Esophagus muscularis mucosa (tissue), 4 donors: Measurements from ENCODE around the gene GSTT2. TPM values are rescaled to one million over a fixed set of nuclear protein-coding genes. Genes with fewer than 3 reads are reported as not detected.
A peak's percentile ranks its signal among the peaks of the same experiment; 100 is the strongest.
"Not testable (repeated sequence)": the region's sequence is repeated elsewhere in the genome, so short reads cannot be mapped to it uniquely, and the experiment has no call there.

Source experiments
- DNase-seq: peaks from one replicate; pipeline ENCODE4 v3.0.0-alpha.2; 2017; ENCODE audit errors: extremely low spot score
- H3K27ac ChIP-seq, 4 donors: fragments of 200-600 bp; sonication (generic); replicated peaks in 1 of 4; 1 replicate in 3 of 4; 2 replicates in 1 of 4; pipeline ENCODE4 v1.5.1; 2016 to 2019; ENCODE audit warnings: mild to moderate bottlenecking in 1 of 4
- H3K27me3 ChIP-seq, 4 donors: fragments of 200-600 bp; sonication (generic); one replicate each; pipeline versions ENCODE4 v1.5.1 to v1.6.0; 2016 to 2019
- H3K36me3 ChIP-seq, 4 donors: fragments of 200-600 bp; sonication (generic); one replicate each; pipeline ENCODE4 v1.5.1; 2016 to 2019
- H3K4me1 ChIP-seq, 4 donors: fragments of 200-600 bp; sonication (generic); one replicate each; pipeline ENCODE4 v1.5.1; 2016 to 2019
- H3K4me3 ChIP-seq, 4 donors: fragments of 200-600 bp; sonication (generic); 1 replicate in 2 of 4; 2 replicates in 2 of 4; pipeline ENCODE4 v1.5.1; 2016 to 2019; ENCODE audit warnings: mild to moderate bottlenecking in 4 of 4, moderate library complexity in 1 of 4
- H3K9me3 ChIP-seq, 4 donors: fragments of 200-600 bp; sonication (generic); 1 replicate in 3 of 4; 2 replicates in 1 of 4; pipeline ENCODE4 v1.5.1; 2016 to 2019
- EP300 ChIP-seq: sonication (generic); formaldehyde crosslinking; IDR thresholded peaks from one replicate; pipeline ENCODE4 v1.6.1; 2017; ENCODE audit warnings: antibody characterized with exemption
- POLR2A ChIP-seq: fragments of 450-650 bp; IDR thresholded peaks from one replicate; pipeline ENCODE4 v1.6.1; 2017; ENCODE audit warnings: antibody characterized with exemption, moderate library complexity, mild to moderate bottlenecking, low read depth
- POLR2AphosphoS5 ChIP-seq, 2 donors: sonication (generic); formaldehyde crosslinking; IDR thresholded peaks; one replicate each; pipeline ENCODE4 v1.6.1; 2017; ENCODE audit warnings: antibody characterized with exemption in 2 of 2
- WGBS: methylation state at CpG from one replicate; pipeline ENCODE4 v1.1.5; 2018; 5-methylcytosine and 5-hydroxymethylcytosine counted together
- intact Hi-C: fragments of 100-400 bp; cut with DNase I; formaldehyde crosslinking; loops from one replicate; pipeline ENCODE4 v1.15.1; 2023
- total RNA-seq, 4 donors: library from RNA; depleted of rRNA; stranded (reverse); fragments of >200 nt; gene quantifications; one replicate each; pipeline versions ENCODE4 v1.1.0 to v1.2.1, GENCODE V29; 2016
- TF ChIP-seq, protein P1 (sequence below), 3 experiments: fragments of 200-600 bp in 2 of 3; fragments of 450-650 bp in 1 of 3; sonication (generic) in 2 of 3; IDR thresholded peaks; one replicate each; pipeline ENCODE4 v1.5.1; 2017 to 2019; ENCODE audit warnings: antibody characterized with exemption in 3 of 3, mild to moderate bottlenecking in 2 of 3, moderate library complexity in 1 of 3

The GSTT2 gene
- total RNA-seq, 4 donors from 2014 or later: 1.1 to 1.5 TPM; not detected in 2

DNA sequence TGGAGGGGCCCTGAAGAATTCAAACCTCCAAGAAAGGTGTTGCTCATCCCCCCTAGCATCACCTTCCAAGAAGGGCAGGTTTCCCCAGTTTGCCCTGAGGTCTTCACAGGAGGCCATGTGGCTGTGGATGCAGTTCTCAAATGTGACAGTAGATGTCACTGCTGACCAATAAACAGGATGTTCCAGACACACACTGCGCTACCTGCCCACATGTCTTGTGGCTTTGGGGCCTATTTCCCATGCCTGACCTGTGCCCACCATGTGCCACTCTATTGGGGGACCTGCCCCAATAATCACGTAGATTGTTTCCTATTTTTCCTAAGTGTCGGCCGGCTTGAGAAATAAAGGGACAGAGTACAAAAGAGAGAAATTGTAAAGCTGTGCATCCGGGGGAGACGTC is 4.5 kb downstream of the GSTT2 start:
- Histone ChIP-seq H3K4me1 (no peaks in the 10 kb centered on the region), H3K36me3 (no peaks in the 10 kb centered on the region), H3K9me3 (no peaks in the 10 kb centered on the region), H3K27ac (no peak overlapping the region), H3K27me3 (no peaks in the 10 kb centered on the region), H3K4me3 (no peak overlapping the region)
- no peak for TF ChIP-seq POLR2A
- TF ChIP-seq, protein P1, sequence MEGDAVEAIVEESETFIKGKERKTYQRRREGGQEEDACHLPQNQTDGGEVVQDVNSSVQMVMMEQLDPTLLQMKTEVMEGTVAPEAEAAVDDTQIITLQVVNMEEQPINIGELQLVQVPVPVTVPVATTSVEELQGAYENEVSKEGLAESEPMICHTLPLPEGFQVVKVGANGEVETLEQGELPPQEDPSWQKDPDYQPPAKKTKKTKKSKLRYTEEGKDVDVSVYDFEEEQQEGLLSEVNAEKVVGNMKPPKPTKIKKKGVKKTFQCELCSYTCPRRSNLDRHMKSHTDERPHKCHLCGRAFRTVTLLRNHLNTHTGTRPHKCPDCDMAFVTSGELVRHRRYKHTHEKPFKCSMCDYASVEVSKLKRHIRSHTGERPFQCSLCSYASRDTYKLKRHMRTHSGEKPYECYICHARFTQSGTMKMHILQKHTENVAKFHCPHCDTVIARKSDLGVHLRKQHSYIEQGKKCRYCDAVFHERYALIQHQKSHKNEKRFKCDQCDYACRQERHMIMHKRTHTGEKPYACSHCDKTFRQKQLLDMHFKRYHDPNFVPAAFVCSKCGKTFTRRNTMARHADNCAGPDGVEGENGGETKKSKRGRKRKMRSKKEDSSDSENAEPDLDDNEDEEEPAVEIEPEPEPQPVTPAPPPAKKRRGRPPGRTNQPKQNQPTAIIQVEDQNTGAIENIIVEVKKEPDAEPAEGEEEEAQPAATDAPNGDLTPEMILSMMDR (IDR thresholded peaks at IDR 0.05): peak in 2 of 3 experiments; percentile 44
- no peak for DNase-seq
- intact Hi-C loops: no loop called here
- WGBS: 50% methylated on average over 5 of the region's 6 CpGs

DNA sequence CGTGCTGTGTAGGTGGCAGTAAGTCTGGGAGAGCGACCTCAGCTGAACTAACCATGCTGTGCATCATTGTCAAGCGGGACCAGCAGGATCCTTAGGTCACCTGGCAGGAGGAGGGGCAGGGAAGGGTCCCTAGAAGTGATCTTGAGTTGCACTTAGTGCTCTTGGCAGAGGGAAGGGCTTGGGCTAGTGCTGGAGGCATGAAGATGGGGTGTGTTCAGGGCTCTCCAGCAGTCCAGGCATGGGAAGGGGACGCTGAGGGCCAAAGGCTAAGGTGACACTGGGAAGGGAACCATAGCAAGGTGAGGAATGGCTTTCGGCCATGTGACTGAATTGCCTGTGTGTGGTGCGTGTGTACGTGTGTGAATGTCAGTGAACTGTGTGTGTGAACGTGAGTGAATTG is 6.2 kb downstream of the GSTT2 start:
- DNase-seq, H3K9me3 ChIP-seq, H3K4me3 ChIP-seq, intact Hi-C loops, H3K36me3 ChIP-seq, H3K27me3 ChIP-seq, H3K4me1 ChIP-seq, H3K27ac ChIP-seq: not testable (repeated sequence)
- 79% methylated on average over 7 of the region's 8 CpGs for WGBS

DNA sequence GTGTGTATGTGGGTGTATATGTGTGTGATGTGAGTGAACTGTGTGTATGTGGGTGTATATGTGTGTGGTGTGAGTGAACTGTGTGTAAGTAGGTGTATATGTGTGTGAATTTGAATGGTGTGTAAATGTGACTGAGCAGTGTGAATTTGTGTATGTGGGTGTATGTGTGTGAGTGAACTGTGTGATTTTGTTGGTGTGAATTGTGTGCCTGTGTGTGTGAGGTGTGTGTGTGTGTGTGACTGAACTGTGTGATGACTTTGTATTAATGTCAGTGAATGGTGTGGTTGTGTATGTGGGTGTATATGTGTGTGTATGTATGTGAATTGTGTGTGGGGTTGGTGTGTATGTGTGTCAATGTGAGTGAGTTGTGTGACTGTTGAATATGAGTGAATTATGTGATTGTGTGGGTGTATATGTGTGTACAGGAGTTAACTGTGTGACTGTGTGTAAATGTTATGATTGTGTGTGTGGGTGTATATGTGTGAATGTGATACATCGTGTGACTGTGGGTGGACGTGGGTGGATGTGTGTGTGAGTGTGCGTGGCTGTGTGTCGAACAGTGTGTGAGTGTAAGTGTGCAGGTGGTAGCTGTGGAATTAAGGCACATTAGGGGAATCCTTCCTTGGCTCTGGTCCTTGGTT is 6.7 kb downstream of the GSTT2 start:
- H3K9me3 ChIP-seq, intact Hi-C loops, H3K36me3 ChIP-seq, H3K27me3 ChIP-seq, H3K27ac ChIP-seq, DNase-seq, H3K4me1 ChIP-seq, H3K4me3 ChIP-seq: not testable (repeated sequence)
- 85% methylated on average over 4 of the region's 4 CpGs for WGBS

DNA sequence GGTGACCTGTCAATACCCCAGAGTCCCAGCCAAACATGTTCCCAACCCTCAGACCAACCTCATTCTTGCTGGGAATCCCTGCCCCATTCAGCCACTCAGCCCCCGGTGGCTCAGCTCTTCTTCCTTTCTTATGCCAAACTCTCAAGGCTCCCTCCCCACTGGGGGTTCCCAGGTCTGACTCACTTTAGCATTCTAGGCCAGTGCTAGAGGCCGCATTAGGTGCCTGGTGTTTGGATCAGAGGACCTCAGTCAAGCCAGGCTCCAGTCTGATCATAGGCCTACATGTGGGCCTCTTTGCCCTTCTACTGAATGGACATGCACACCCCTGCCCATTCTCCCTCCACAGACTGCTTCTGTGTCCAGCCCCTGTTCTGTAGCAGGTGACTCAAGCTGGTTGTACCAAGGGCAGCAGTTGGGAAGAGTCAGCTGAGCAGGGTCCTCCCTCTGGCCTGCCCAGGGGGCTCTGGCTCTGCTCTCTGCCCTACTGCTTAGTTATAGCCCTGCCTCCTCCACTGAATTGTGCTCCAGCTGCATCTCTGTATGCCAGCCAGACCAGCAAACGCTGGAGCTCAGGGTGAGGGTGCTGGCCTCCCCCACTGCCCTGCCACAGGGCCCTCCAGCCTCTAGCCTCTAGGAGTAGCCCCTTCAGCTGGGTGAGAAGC is 9.8 kb downstream of the GSTT2 start:
- DNase-seq, H3K36me3 ChIP-seq, H3K4me3 ChIP-seq, H3K27me3 ChIP-seq, H3K4me1 ChIP-seq, intact Hi-C loops, H3K9me3 ChIP-seq, H3K27ac ChIP-seq: not testable (repeated sequence)
- WGBS: 59% methylated on average over 2 of the region's 3 CpGs

DNA sequence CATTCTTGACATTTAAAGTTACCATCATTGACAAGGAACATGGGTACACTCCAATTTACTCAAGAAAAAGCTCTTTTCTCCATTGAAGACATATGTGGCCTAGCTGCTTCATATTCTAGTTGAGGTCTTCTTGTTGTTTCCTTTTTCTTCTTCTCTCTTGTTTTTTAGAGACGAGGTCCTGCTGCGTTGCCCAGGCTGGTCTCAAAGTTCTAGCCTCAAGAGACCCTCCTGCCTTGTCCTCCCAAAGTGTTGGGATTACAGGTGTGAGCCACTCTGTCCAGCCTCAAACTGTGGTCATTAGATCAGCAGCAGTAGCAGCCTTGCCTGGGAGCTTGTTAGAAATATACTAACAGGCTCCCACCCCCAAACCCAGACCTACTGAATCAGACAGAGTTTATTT is 13.1 kb downstream of the GSTT2 start:
- H3K4me1 ChIP-seq, H3K27ac ChIP-seq, H3K4me3 ChIP-seq, H3K27me3 ChIP-seq, H3K36me3 ChIP-seq, H3K9me3 ChIP-seq, intact Hi-C loops, DNase-seq: not testable (repeated sequence)
- WGBS: 81% methylated on average over 2 of the region's 2 CpGs

DNA sequence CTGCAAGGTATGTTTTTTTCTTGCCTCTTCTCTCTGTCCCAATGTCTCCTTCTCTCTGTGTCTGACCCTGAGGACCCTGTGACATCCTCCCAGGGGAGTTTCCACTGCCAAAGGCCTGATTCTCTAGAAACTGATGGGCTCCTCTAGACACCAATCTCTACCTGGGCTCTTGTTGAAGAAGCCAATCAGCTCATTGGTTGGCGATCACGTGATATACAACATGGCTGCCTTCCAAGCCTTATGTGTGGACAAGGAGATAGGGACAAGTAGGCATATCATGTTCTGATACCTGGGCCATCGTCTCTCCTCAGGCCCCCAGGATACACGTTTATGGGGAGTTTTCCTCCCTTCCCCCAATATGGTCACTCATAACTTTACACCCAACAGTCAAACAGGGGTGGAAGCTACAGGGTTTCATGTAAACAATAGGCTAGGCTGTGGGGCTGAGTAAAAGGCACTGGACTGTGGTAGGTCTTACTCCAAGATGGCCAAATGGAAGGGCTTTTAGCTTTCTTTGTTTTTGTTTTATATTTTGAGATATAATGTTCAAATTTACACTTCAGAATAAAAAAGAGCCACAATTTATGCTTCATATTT is 13.7 kb downstream of the GSTT2 start:
- 82% methylated on average over 4 of the region's 4 CpGs for WGBS
- intact Hi-C loops: not testable (repeated sequence)

DNA sequence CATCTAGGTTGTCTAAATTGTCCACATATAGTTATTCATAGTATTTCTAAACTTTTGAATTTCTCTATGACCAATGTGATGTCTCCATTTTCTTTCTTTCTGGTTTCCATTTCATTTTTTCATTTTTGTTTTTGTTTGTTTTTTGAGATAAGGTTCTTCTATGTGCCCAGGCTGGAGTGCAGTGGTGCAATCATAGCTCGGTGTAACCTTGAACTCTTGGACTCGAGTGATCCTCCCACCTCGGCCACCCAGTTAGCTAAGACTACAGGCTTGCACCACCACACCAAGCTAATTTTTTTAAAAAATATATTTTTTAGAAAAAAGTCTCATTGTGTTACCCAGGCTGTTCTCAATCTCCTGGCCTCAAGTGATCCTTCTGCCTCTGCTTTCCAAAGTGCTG is 17.2 kb downstream of the GSTT2 start:
- Histone ChIP-seq H3K9me3 (no peaks in the 10 kb centered on the region), H3K4me1 (no peaks in the 10 kb centered on the region), H3K36me3 (no peaks in the 10 kb centered on the region), H3K4me3 (no peak overlapping the region), H3K27me3 (no peaks in the 10 kb centered on the region), H3K27ac (no peak overlapping the region)
- intact Hi-C loops: no loop called here
- no peak for DNase-seq
- no peak for TF ChIP-seq EP300
- no peak for TF ChIP-seq POLR2AphosphoS5 (IDR thresholded peaks at IDR 0.05)
- no peak for TF ChIP-seq POLR2A
- TF ChIP-seq, protein P1 (IDR thresholded peaks at IDR 0.05): no peak
- 90% methylated on average over 3 of the region's 3 CpGs for WGBS

More for the DNA sequence above, 13.7 kb downstream of the GSTT2 start:
- not testable (repeated sequence) for H3K9me3 ChIP-seq, DNase-seq, H3K27me3 ChIP-seq, H3K27ac ChIP-seq, H3K4me3 ChIP-seq, H3K36me3 ChIP-seq, H3K4me1 ChIP-seq

DNA sequence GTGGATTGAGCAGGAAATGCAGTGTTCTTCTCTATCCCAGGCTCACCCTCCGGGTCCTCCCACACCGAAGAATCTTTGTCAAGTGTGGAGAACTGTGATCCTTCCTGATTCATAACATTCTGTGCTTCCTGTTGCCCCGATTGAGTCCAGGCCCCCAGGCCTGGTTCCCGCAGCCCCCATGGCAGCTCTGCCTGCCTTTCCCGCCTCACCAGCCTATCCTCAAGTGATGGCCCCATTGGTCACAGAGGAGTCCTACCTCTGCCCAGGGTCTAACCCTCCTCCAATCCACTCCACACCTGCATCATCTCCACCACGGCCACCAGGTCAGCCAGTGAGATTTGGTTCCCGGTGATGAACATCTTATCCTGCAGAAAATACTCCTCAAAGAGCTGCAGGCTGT is 19.8 kb downstream of the GSTT2 start:
- H3K4me3 ChIP-seq, intact Hi-C loops, H3K4me1 ChIP-seq, H3K27me3 ChIP-seq, H3K9me3 ChIP-seq, DNase-seq, H3K27ac ChIP-seq, H3K36me3 ChIP-seq: not testable (repeated sequence)
- WGBS: 80% methylated on average over 7 of the region's 7 CpGs
